DMS153 (cell line): Measurements from ENCODE around the gene PTPRG.

Experiments used
- DNase-seq: peaks from one replicate; lab custom pipeline; 2025; lab: John Stamatoyannopoulos, UW

Gene PTPRG

GRCh38 chr3:61765157-61765876 is 203.9 kb downstream of the PTPRG start:
- no peak for DNase-seq

- no peak for DNase-seq
Measured at GRCh38 chr3:61768284-61769037, 207.1 kb downstream of the PTPRG start.

- DNase-seq: no peak
Measured at GRCh38 chr3:61769266-61769990, 208.1 kb downstream of the PTPRG start.

- DNase-seq: no peak
Measured at GRCh38 chr3:61771976-61772375, 210.6 kb downstream of the PTPRG start.

- DNase-seq: no peak
Measured at GRCh38 chr3:61772456-61772855, 211.1 kb downstream of the PTPRG start.

- no peak for DNase-seq
Measured at GRCh38 chr3:61774279-61774890, 213.0 kb downstream of the PTPRG start.

- DNase-seq: no peak
Measured at GRCh38 chr3:61776390-61776789, 215.0 kb downstream of the PTPRG start.

- no peak for DNase-seq
Measured at GRCh38 chr3:61777483-61777882, 216.1 kb downstream of the PTPRG start.

- no peak for DNase-seq
Measured at GRCh38 chr3:61778095-61778494, 216.7 kb downstream of the PTPRG start.

- no peak for DNase-seq
Measured at GRCh38 chr3:61780016-61780415, 218.6 kb downstream of the PTPRG start.

- no peak for DNase-seq
Measured at GRCh38 chr3:61780455-61781228, 219.3 kb downstream of the PTPRG start.

- DNase-seq: no peak
Measured at GRCh38 chr3:61783993-61784718, 222.8 kb downstream of the PTPRG start.

GRCh38 chr3:61788623-61789507 is 227.5 kb downstream of the PTPRG start:
- DNase-seq: no peak

GRCh38 chr3:61789861-61790260 is 228.5 kb downstream of the PTPRG start:
- DNase-seq: peak; percentile 5

GRCh38 chr3:61790411-61790810 is 229.0 kb downstream of the PTPRG start:
- no peak for DNase-seq

- DNase-seq: no peak
Measured at GRCh38 chr3:61793056-61793455, 231.7 kb downstream of the PTPRG start.

- DNase-seq: no peak
Measured at GRCh38 chr3:61793521-61793920, 232.2 kb downstream of the PTPRG start.

GRCh38 chr3:61794341-61794740 is 233.0 kb downstream of the PTPRG start:
- no peak for DNase-seq

GRCh38 chr3:61794961-61795360 is 233.6 kb downstream of the PTPRG start:
- DNase-seq: no peak

- no peak for DNase-seq
Measured at GRCh38 chr3:61796088-61796680, 234.8 kb downstream of the PTPRG start.
